KMS-11 (cell line): ENCODE data around the gene DPH7.

Experiments
- H2AFZ ChIP-seq: fragments of 200-600 bp; sonication (generic); 2 replicates; pipeline ENCODE4 v1.6.1; 2016; ENCODE audit warnings: antibody characterized with exemption, mixed run types, low read depth
- H3K27ac ChIP-seq: fragments of 200-600 bp; sonication (generic); 2 replicates; pipeline ENCODE4 v1.6.1; 2016; ENCODE audit warnings: mild to moderate bottlenecking, mixed run types
- H3K27me3 ChIP-seq: fragments of 200-600 bp; sonication (generic); 2 replicates; pipeline ENCODE4 v1.6.1; 2017; ENCODE audit warnings: mild to moderate bottlenecking, low read depth, mixed run types, moderate library complexity; ENCODE audit not compliant: insufficient read depth
- H3K36me3 ChIP-seq: fragments of 200-600 bp; sonication (generic); 2 replicates; pipeline ENCODE4 v1.6.1; 2017; ENCODE audit warnings: mild to moderate bottlenecking, mixed run types; ENCODE audit not compliant: insufficient read depth
- H3K4me1 ChIP-seq: fragments of 200-600 bp; sonication (generic); 2 replicates; pipeline ENCODE4 v1.6.1; 2016; ENCODE audit warnings: mild to moderate bottlenecking, low read depth, mixed run types; ENCODE audit not compliant: poor library complexity, severe bottlenecking
- H3K4me2 ChIP-seq: fragments of 200-600 bp; sonication (generic); 2 replicates; pipeline ENCODE4 v1.7.0; 2016; ENCODE audit warnings: mild to moderate bottlenecking, mixed run types
- H3K4me3 ChIP-seq: fragments of 200-600 bp; sonication (generic); IDR thresholded peaks from 2 replicates; pipeline ENCODE4 v1.6.1; 2017; ENCODE audit warnings: low read depth, low read length, mixed read lengths; ENCODE audit not compliant: insufficient read depth
- H3K79me2 ChIP-seq: fragments of 200-600 bp; sonication (generic); 2 replicates; pipeline ENCODE4 v1.6.1; 2016; ENCODE audit warnings: low read depth, mixed run types; ENCODE audit not compliant: insufficient read depth
- H3K9ac ChIP-seq: fragments of 200-600 bp; sonication (generic); 2 replicates; pipeline ENCODE4 v1.6.1; 2016; ENCODE audit warnings: mild to moderate bottlenecking, mixed run types
- H4K20me1 ChIP-seq: fragments of 200-600 bp; sonication (generic); 2 replicates; pipeline ENCODE4 v1.6.1; 2016; ENCODE audit warnings: mild to moderate bottlenecking, mixed run types; ENCODE audit not compliant: insufficient read depth
- TF ChIP-seq, protein P1 (sequence below): fragments of 200-600 bp; sonication (generic); conservative IDR thresholded peaks from 2 replicates; pipeline ENCODE4 v1.6.1; 2017; ENCODE audit warnings: low read depth, mild to moderate bottlenecking, antibody characterized with exemption, low read length, moderate library complexity, mixed read lengths

The DPH7 gene

GRCh38 chr9:137588891-137589290 is 10.2 kb upstream of the DPH7 start:
- Histone ChIP-seq H3K27me3 (no peaks in the 10 kb centered on the region), H3K4me3 (peak overlapping the region; percentile 30), H3K79me2 (peaks cover 19% of the 10 kb centered on the region; the same call in 1 of the 2 replicates), H3K4me1 (peaks cover 15% of the 10 kb centered on the region), H3K4me2 (peak overlapping the region; percentile 69), H3K36me3 (no peaks in the 10 kb centered on the region; the same call in 1 of the 2 replicates), H3K9ac (no peak overlapping the region), H4K20me1 (0 out of 2 replicates have a peak, but pooled peaks cover 4% of the 10 kb centered on the region), H3K27ac (no peak overlapping the region), H2AFZ (no peak overlapping the region)
- TF ChIP-seq, protein P1, sequence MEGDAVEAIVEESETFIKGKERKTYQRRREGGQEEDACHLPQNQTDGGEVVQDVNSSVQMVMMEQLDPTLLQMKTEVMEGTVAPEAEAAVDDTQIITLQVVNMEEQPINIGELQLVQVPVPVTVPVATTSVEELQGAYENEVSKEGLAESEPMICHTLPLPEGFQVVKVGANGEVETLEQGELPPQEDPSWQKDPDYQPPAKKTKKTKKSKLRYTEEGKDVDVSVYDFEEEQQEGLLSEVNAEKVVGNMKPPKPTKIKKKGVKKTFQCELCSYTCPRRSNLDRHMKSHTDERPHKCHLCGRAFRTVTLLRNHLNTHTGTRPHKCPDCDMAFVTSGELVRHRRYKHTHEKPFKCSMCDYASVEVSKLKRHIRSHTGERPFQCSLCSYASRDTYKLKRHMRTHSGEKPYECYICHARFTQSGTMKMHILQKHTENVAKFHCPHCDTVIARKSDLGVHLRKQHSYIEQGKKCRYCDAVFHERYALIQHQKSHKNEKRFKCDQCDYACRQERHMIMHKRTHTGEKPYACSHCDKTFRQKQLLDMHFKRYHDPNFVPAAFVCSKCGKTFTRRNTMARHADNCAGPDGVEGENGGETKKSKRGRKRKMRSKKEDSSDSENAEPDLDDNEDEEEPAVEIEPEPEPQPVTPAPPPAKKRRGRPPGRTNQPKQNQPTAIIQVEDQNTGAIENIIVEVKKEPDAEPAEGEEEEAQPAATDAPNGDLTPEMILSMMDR, result no peak

DNA sequence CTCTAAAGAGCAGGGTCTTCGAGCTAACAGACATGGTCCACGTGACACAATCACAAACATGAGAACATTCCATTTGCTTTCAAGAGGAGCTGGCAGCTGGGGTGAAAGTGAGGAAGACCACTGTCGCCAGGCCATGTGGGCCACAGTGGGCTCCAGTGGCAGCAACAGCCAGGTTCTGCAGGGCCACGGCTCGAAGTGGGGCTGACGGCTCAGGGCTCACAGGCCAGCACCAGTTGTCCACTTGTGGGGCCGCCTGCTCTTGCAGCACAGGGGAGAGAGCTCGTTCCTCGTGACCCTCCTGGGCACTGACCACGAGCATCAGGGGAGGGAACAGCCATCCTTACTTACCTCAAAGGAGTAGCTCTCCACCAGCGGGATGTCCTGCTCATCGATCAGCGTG is 9.6 kb upstream of the DPH7 start:
- 0 out of 2 replicates have a peak, but pooled peaks cover 4% of the 10 kb centered on the region for H4K20me1 ChIP-seq
- H3K27me3 ChIP-seq, result no peaks in the 10 kb centered on the region
- H3K79me2 ChIP-seq, result peaks cover 19% of the 10 kb centered on the region; the same call in 1 of the 2 replicates
- H3K4me1 ChIP-seq, result peaks cover 15% of the 10 kb centered on the region
- no peak overlapping the region for H3K9ac ChIP-seq
- peak overlapping the region; percentile 69; the same call in 1 of the 2 replicates for H3K4me2 ChIP-seq
- no peak overlapping the region for H3K27ac ChIP-seq
- no peaks in the 10 kb centered on the region; the same call in 1 of the 2 replicates for H3K36me3 ChIP-seq
- no peak overlapping the region for H3K4me3 ChIP-seq
- no peak overlapping the region for H2AFZ ChIP-seq
- TF ChIP-seq, protein P1, result no peak

DNA sequence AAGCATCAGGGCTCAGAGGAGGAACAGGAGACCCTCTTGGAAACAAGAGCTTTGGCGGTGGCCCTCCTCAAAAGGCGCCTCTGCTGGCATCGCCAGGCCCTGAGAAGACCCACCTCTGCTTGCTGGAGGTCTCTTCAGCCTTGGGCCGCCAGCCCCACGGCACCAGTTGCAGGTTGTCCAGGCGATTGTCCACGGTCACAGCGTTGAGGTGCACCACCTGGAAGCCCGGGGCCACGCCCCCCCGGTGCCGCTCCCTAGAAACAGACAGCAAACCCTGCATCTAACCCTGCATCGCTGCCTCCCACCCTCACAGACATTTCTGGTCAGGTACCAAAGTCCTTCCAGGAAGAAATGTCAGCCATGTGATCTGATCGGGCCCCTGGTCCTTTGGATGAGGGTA is 8.1 kb upstream of the DPH7 start:
- Histone ChIP-seq H3K27ac (no peak overlapping the region), H3K9ac (no peak overlapping the region), H3K4me1 (peaks cover 15% of the 10 kb centered on the region), H3K4me2 (no peak overlapping the region), H3K36me3 (no peaks in the 10 kb centered on the region; the same call in 1 of the 2 replicates), H4K20me1 (0 out of 2 replicates have a peak, but pooled peaks cover 4% of the 10 kb centered on the region), H3K4me3 (no peak overlapping the region), H2AFZ (no peak overlapping the region), H3K79me2 (peaks cover 19% of the 10 kb centered on the region; the same call in 1 of the 2 replicates), H3K27me3 (no peaks in the 10 kb centered on the region)
- TF ChIP-seq, protein P1, result no peak

DNA sequence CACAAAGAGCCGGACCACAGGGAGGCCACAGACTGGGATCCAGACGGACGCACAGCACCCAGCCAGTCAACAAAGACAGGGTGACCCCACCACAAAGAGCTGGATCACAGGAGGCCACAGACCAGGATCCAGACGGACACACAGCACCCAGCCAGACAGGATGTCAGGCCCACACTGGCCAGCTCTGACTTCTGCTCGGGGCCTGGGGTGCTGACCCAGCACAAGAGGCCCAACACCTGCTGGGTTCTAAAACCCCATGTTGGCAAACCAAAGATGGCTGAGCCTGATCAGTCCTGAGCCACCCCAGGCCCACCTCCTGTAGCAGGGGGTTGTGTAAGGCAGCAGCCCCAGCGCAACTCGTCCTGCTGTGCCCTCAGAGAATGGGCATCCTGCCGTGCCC is 5.2 kb upstream of the DPH7 start:
- H3K9ac ChIP-seq, result no peak overlapping the region
- H3K4me3 ChIP-seq, result no peak overlapping the region
- no peaks in the 10 kb centered on the region; the same call in 1 of the 2 replicates for H3K36me3 ChIP-seq
- peaks cover 14% of the 10 kb centered on the region for H3K4me1 ChIP-seq
- H4K20me1 ChIP-seq, result no peaks in the 10 kb centered on the region; the same call in 1 of the 2 replicates
- H3K4me2 ChIP-seq, result no peak overlapping the region
- peaks cover 12% of the 10 kb centered on the region; the same call in 1 of the 2 replicates for H3K79me2 ChIP-seq
- no peaks in the 10 kb centered on the region for H3K27me3 ChIP-seq
- TF ChIP-seq, protein P1, result no peak
- H2AFZ ChIP-seq, result no peak overlapping the region
- no peak overlapping the region for H3K27ac ChIP-seq
